KBM-7 (cell line): ENCODE data around the gene PCNP.
"Not testable (repeated sequence)": the region's sequence is repeated elsewhere in the genome, so short reads cannot be mapped to it uniquely, and the experiment has no call there.

Experiments used
- DNase-seq: peaks from one replicate; pipeline ENCODE4 v3.0.0-alpha.2; 2015
- in situ Hi-C: fragments of 300-500 bp; cut with MboI; formaldehyde crosslinking; loops from 2 replicates; pipeline ENCODE4 v1.14.3; 2020; ENCODE audit warnings: low sequenced_read_pairs, low pct_unique_long_range_greater_than_20kb, mixed read lengths

PCNP gene

GRCh38 chr3:101573449-101574387, at the start of gene PCNP:
PCNP (plus strand) TSS chr3:101574180; CDS start chr3:101574216, 36 bp downstream.
- peak; percentile 100 for DNase-seq
- in situ Hi-C loops = no loop called here

GRCh38 chr3:101527441-101527840, 46.5 kb upstream of the PCNP start:
- DNase-seq = no peak
- in situ Hi-C loops = no loop called here

GRCh38 chr3:101527906-101528305, 46.1 kb upstream of the PCNP start:
- DNase-seq = no peak
- in situ Hi-C loops = no loop called here

- DNase-seq = peak; percentile 15
- in situ Hi-C loops = no loop called here
Measured at GRCh38 chr3:101529816-101530685, 43.9 kb upstream of the PCNP start.

GRCh38 chr3:101530686-101531047, 43.3 kb upstream of the PCNP start:
- in situ Hi-C loops = no loop called here
- no peak for DNase-seq

GRCh38 chr3:101531473-101532086, 42.4 kb upstream of the PCNP start:
- in situ Hi-C loops = no loop called here
- DNase-seq = no peak

- in situ Hi-C loops = no loop called here
- no peak for DNase-seq
Measured at GRCh38 chr3:101532783-101533602, 41.0 kb upstream of the PCNP start.

GRCh38 chr3:101533603-101533968, 40.4 kb upstream of the PCNP start:
- DNase-seq = no peak
- in situ Hi-C loops = no loop called here

- in situ Hi-C loops = no loop called here
- DNase-seq = no peak
Measured at GRCh38 chr3:101535221-101535620, 38.8 kb upstream of the PCNP start.

- no peak for DNase-seq
- in situ Hi-C loops = no loop called here
Measured at GRCh38 chr3:101536266-101536665, 37.7 kb upstream of the PCNP start.

GRCh38 chr3:101536955-101537354, 37.0 kb upstream of the PCNP start:
- DNase-seq = peak; percentile 15
- in situ Hi-C loops = not testable (repeated sequence)

GRCh38 chr3:101542957-101543356, 31.0 kb upstream of the PCNP start:
- no peak for DNase-seq
- in situ Hi-C loops = no loop called here

- in situ Hi-C loops = no loop called here
- no peak for DNase-seq
Measured at GRCh38 chr3:101544161-101544850, 29.7 kb upstream of the PCNP start.

GRCh38 chr3:101548527-101549105, 25.4 kb upstream of the PCNP start:
- in situ Hi-C loops = no loop called here

GRCh38 chr3:101549473-101549872, 24.5 kb upstream of the PCNP start:
- DNase-seq = no peak
- in situ Hi-C loops = no loop called here

More at GRCh38 chr3:101548527-101549105, 25.4 kb upstream of the PCNP start:
- DNase-seq = no peak

GRCh38 chr3:101551359-101552081, 22.5 kb upstream of the PCNP start:
- in situ Hi-C loops, DNase-seq: not testable (repeated sequence)

- in situ Hi-C loops, DNase-seq: not testable (repeated sequence)
Measured at GRCh38 chr3:101553381-101553780, 20.6 kb upstream of the PCNP start.
